GM18868 (cell line): ENCODE measurements around the gene APOA5.
"Not testable (repeated sequence)": the region's sequence is repeated elsewhere in the genome, so short reads cannot be mapped to it uniquely, and the experiment has no call there.

ENCODE experiments used
- ATAC-seq: cut with Tn5 transposase; IDR thresholded peaks from one replicate; pipeline ENCODE4 v1.9.1; 2021; ENCODE audit warnings: mild to moderate bottlenecking, moderate library complexity; ENCODE audit not compliant: unreplicated experiment

The APOA5 gene

GRCh38 chr11:116801662-116802061, 10.0 kb upstream of the APOA5 start:
- not testable (repeated sequence) for ATAC-seq

- ATAC-seq: no peak
These were observed 8.9 kb upstream of the APOA5 start for GRCh38 chr11:116800610-116801009.

GRCh38 chr11:116798368-116798767, 6.7 kb upstream of the APOA5 start:
- ATAC-seq: no peak

GRCh38 chr11:116797816-116798215, 6.1 kb upstream of the APOA5 start:
- no peak for ATAC-seq

GRCh38 chr11:116796548-116796947, 4.9 kb upstream of the APOA5 start:
- no peak for ATAC-seq

- no peak for ATAC-seq
These were observed 3.2 kb upstream of the APOA5 start for GRCh38 chr11:116794851-116795250.

- ATAC-seq: no peak
These were observed 2.1 kb upstream of the APOA5 start for GRCh38 chr11:116793772-116794097.

GRCh38 chr11:116792869-116793771, 1.4 kb upstream of the APOA5 start:
- ATAC-seq: no peak

- no peak for ATAC-seq
These were observed 627 bp upstream of the APOA5 start for GRCh38 chr11:116792144-116792868.

GRCh38 chr11:116791002-116791812, 472 bp downstream of the APOA5 start:
- ATAC-seq: peak; percentile 33

GRCh38 chr11:116790167-116791001, 1.3 kb downstream of the APOA5 start:
- ATAC-seq: no peak

GRCh38 chr11:116788975-116789374, 2.7 kb downstream of the APOA5 start:
- no peak for ATAC-seq

GRCh38 chr11:116788534-116788933, 3.1 kb downstream of the APOA5 start:
- ATAC-seq: no peak

- ATAC-seq: peak; percentile 88
These were observed 3.7 kb downstream of the APOA5 start, which contains the start of gene ZPR1 for GRCh38 chr11:116787786-116788486. Gene ZPR1, minus strand, starts transcription at chr11:116788023. Its CDS starts 33 bp downstream, at chr11:116787990.

GRCh38 chr11:116787436-116787785, 4.3 kb downstream of the APOA5 start:
- ATAC-seq: no peak

GRCh38 chr11:116786966-116787365, 4.7 kb downstream of the APOA5 start:
- no peak for ATAC-seq

- ATAC-seq: no peak
These were observed 5.4 kb downstream of the APOA5 start for GRCh38 chr11:116786326-116786725.

GRCh38 chr11:116782728-116783127, 9.0 kb downstream of the APOA5 start:
- ATAC-seq: no peak

- no peak for ATAC-seq
These were observed 13.1 kb downstream of the APOA5 start for GRCh38 chr11:116778556-116778955.

GRCh38 chr11:116777056-116777455, 14.6 kb downstream of the APOA5 start:
- no peak for ATAC-seq
